ENCODE results near the gene TOPORS. TPM values are rescaled to one million over a fixed set of nuclear protein-coding genes. Genes with fewer than 3 reads are reported as not detected.

TOPORS gene
- total and polyA plus RNA-seq, 2 experiments from 2014 or later = 31.8 to 35.9 TPM

DNA sequence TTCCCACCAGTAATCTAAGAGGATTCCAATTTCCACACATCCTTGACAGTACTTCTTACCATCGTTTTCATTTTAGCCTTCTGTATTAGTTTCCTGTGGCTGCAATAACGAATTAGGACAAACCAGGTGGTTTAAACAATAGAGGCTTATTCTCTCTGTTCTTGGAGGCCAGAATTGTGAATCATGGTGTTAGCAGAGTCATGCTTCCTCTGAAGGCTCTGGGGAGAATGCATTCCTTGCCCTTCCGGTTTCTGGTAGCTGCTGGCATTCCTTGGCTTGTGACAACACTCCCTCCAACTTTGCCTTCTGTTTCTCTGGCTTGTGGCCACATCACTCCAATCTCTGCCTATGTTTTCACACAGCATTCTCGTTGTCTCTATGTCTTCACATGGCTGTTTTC, 49.9 kb downstream of the TOPORS start:
- Mint-ChIP-seq H3K27me3 (ENCODE audit: insufficient read depth, low read depth, poor library complexity) (no peaks in the 10 kb centered on the region), H3K27ac (peak overlapping the region; percentile 87), H3K36me3 (ENCODE audit: low read depth) (peaks cover 27% of the 10 kb centered on the region), H3K4me1 (peaks cover 9% of the 10 kb centered on the region; the same call in 2 of the 3 replicates), H3K9me3 (0 out of 3 replicates have a peak, but pooled peaks cover 2% of the 10 kb centered on the region), H3K4me3 (no peak overlapping the region)
- Histone ChIP-seq H4K20me1 (replicated peaks; ENCODE audit: insufficient read depth) (no peaks in the 10 kb centered on the region; the same call in 1 of the 2 replicates), H3K9me2 (ENCODE audit: insufficient read depth) (no peaks in the 10 kb centered on the region), H3K36me3 (ENCODE audit: insufficient read depth) (peaks cover 9% of the 10 kb centered on the region; the same call in 1 of the 2 replicates), H3K4me2 (no peak overlapping the region), H3K4me3 (no peak overlapping the region), H3K79me2 (replicated peaks; ENCODE audit: insufficient read depth) (peaks cover 6% of the 10 kb centered on the region; the same call in 1 of the 2 replicates), H2AFZ (no peak overlapping the region), H3K4me1 (ENCODE audit: insufficient read depth) (peaks cover 7% of the 10 kb centered on the region; the same call in 1 of the 2 replicates), H3K27me3 (ENCODE audit: insufficient read depth) (no peaks in the 10 kb centered on the region), H3K27ac (ENCODE audit: low read depth) (no peak overlapping the region), H3F3A (replicated peaks; ENCODE audit: low read depth) (no peaks in the 10 kb centered on the region)
- ATAC-seq (no peak; the same call in 2 of the 3 replicates), DNase-seq (ENCODE audit: low spot score) (peak; percentile 21)
- TF ChIP-seq, protein P1, sequence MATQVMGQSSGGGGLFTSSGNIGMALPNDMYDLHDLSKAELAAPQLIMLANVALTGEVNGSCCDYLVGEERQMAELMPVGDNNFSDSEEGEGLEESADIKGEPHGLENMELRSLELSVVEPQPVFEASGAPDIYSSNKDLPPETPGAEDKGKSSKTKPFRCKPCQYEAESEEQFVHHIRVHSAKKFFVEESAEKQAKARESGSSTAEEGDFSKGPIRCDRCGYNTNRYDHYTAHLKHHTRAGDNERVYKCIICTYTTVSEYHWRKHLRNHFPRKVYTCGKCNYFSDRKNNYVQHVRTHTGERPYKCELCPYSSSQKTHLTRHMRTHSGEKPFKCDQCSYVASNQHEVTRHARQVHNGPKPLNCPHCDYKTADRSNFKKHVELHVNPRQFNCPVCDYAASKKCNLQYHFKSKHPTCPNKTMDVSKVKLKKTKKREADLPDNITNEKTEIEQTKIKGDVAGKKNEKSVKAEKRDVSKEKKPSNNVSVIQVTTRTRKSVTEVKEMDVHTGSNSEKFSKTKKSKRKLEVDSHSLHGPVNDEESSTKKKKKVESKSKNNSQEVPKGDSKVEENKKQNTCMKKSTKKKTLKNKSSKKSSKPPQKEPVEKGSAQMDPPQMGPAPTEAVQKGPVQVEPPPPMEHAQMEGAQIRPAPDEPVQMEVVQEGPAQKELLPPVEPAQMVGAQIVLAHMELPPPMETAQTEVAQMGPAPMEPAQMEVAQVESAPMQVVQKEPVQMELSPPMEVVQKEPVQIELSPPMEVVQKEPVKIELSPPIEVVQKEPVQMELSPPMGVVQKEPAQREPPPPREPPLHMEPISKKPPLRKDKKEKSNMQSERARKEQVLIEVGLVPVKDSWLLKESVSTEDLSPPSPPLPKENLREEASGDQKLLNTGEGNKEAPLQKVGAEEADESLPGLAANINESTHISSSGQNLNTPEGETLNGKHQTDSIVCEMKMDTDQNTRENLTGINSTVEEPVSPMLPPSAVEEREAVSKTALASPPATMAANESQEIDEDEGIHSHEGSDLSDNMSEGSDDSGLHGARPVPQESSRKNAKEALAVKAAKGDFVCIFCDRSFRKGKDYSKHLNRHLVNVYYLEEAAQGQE (IDR thresholded peaks at IDR 0.05; ENCODE audit: unreplicated experiment) = no peak
- no peak for TF ChIP-seq POLR2AphosphoS5 (IDR thresholded peaks at IDR 0.05; ENCODE audit: low read depth)
- TF ChIP-seq, protein P2, sequence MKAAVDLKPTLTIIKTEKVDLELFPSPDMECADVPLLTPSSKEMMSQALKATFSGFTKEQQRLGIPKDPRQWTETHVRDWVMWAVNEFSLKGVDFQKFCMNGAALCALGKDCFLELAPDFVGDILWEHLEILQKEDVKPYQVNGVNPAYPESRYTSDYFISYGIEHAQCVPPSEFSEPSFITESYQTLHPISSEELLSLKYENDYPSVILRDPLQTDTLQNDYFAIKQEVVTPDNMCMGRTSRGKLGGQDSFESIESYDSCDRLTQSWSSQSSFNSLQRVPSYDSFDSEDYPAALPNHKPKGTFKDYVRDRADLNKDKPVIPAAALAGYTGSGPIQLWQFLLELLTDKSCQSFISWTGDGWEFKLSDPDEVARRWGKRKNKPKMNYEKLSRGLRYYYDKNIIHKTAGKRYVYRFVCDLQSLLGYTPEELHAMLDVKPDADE (IDR thresholded peaks at IDR 0.05) = no peak
- no peak for TF ChIP-seq STAT1 (IDR thresholded peaks at IDR 0.05; ENCODE audit: unreplicated experiment)
- TF ChIP-seq, protein P3, sequence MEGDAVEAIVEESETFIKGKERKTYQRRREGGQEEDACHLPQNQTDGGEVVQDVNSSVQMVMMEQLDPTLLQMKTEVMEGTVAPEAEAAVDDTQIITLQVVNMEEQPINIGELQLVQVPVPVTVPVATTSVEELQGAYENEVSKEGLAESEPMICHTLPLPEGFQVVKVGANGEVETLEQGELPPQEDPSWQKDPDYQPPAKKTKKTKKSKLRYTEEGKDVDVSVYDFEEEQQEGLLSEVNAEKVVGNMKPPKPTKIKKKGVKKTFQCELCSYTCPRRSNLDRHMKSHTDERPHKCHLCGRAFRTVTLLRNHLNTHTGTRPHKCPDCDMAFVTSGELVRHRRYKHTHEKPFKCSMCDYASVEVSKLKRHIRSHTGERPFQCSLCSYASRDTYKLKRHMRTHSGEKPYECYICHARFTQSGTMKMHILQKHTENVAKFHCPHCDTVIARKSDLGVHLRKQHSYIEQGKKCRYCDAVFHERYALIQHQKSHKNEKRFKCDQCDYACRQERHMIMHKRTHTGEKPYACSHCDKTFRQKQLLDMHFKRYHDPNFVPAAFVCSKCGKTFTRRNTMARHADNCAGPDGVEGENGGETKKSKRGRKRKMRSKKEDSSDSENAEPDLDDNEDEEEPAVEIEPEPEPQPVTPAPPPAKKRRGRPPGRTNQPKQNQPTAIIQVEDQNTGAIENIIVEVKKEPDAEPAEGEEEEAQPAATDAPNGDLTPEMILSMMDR (conservative IDR thresholded peaks at IDR 0.05; ENCODE audit: low read depth in 2 of 2) = no peak
- TF ChIP-seq EZH2 (IDR thresholded peaks at IDR 0.05; ENCODE audit: low read depth, unreplicated experiment) = no peak
- no peak for TF ChIP-seq NANOG (IDR thresholded peaks at IDR 0.05; ENCODE audit: borderline replicate concordance)
- TF ChIP-seq JUNB (IDR thresholded peaks at IDR 0.05; ENCODE audit: unreplicated experiment) = no peak
- TF ChIP-seq ZNF114 (CRISPR knock-in tag; IDR thresholded peaks at IDR 0.05) = no peak
- TF ChIP-seq ZNF331 (CRISPR knock-in tag; IDR thresholded peaks at IDR 0.05; ENCODE audit: low read depth) = no peak
- no peak for TF ChIP-seq EZH2phosphoT487 (IDR thresholded peaks at IDR 0.05; ENCODE audit: unreplicated experiment)
- no peak for TF ChIP-seq CREB1 (CRISPR knock-in tag; IDR thresholded peaks at IDR 0.05; ENCODE audit: low read depth)
- TF ChIP-seq, protein P4, sequence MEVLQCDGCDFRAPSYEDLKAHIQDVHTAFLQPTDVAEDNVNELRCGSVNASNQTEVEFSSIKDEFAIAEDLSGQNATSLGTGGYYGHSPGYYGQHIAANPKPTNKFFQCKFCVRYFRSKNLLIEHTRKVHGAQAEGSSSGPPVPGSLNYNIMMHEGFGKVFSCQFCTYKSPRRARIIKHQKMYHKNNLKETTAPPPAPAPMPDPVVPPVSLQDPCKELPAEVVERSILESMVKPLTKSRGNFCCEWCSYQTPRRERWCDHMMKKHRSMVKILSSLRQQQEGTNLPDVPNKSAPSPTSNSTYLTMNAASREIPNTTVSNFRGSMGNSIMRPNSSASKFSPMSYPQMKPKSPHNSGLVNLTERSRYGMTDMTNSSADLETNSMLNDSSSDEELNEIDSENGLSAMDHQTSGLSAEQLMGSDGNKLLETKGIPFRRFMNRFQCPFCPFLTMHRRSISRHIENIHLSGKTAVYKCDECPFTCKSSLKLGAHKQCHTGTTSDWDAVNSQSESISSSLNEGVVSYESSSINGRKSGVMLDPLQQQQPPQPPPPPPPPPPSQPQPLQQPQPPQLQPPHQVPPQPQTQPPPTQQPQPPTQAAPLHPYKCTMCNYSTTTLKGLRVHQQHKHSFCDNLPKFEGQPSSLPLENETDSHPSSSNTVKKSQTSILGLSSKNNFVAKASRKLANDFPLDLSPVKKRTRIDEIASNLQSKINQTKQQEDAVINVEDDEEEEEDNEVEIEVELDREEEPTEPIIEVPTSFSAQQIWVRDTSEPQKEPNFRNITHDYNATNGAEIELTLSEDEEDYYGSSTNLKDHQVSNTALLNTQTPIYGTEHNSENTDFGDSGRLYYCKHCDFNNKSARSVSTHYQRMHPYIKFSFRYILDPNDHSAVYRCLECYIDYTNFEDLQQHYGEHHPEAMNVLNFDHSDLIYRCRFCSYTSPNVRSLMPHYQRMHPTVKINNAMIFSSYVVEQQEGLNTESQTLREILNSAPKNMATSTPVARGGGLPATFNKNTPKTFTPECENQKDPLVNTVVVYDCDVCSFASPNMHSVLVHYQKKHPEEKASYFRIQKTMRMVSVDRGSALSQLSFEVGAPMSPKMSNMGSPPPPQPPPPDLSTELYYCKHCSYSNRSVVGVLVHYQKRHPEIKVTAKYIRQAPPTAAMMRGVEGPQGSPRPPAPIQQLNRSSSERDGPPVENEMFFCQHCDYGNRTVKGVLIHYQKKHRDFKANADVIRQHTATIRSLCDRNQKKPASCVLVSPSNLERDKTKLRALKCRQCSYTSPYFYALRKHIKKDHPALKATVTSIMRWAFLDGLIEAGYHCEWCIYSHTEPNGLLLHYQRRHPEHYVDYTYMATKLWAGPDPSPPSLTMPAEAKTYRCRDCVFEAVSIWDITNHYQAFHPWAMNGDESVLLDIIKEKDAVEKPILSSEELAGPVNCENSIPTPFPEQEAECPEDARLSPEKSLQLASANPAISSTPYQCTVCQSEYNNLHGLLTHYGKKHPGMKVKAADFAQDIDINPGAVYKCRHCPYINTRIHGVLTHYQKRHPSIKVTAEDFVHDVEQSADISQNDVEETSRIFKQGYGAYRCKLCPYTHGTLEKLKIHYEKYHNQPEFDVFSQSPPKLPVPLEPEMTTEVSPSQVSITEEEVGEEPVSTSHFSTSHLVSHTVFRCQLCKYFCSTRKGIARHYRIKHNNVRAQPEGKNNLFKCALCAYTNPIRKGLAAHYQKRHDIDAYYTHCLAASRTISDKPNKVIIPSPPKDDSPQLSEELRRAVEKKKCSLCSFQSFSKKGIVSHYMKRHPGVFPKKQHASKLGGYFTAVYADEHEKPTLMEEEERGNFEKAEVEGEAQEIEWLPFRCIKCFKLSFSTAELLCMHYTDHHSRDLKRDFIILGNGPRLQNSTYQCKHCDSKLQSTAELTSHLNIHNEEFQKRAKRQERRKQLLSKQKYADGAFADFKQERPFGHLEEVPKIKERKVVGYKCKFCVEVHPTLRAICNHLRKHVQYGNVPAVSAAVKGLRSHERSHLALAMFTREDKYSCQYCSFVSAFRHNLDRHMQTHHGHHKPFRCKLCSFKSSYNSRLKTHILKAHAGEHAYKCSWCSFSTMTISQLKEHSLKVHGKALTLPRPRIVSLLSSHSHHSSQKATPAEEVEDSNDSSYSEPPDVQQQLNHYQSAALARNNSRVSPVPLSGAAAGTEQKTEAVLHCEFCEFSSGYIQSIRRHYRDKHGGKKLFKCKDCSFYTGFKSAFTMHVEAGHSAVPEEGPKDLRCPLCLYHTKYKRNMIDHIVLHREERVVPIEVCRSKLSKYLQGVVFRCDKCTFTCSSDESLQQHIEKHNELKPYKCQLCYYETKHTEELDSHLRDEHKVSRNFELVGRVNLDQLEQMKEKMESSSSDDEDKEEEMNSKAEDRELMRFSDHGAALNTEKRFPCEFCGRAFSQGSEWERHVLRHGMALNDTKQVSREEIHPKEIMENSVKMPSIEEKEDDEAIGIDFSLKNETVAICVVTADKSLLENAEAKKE (CRISPR knock-in tag; IDR thresholded peaks at IDR 0.05) = no peak

Measured in GM23338 (cell line).